GM13977 (cell line): ENCODE data around the gene ACSL1.
A peak's percentile ranks its signal among the peaks of the same experiment; 100 is the strongest.

ENCODE experiments used
- DNase-seq: peaks from one replicate; pipeline ENCODE4 v3.0.0; 2012; ENCODE audit warnings: low spot score
- in situ Hi-C: fragments of 300-500 bp; cut with MboI; formaldehyde crosslinking; loops from one replicate; pipeline ENCODE4 v1.12.0; 2022; ENCODE audit warnings: low sequenced_read_pairs, low pct_unique_long_range_greater_than_20kb, mixed read lengths, inconsistent platforms; ENCODE audit not compliant: unreplicated experiment
- TF ChIP-seq, protein P1 (sequence below): IDR thresholded peaks from 2 replicates; pipeline ENCODE4 v1.5.1; 2012; ENCODE audit warnings: mild to moderate bottlenecking, control low read depth; ENCODE audit not compliant: insufficient read depth; ENCODE audit errors: extremely low read depth, missing control alignments

The ACSL1 gene

DNA sequence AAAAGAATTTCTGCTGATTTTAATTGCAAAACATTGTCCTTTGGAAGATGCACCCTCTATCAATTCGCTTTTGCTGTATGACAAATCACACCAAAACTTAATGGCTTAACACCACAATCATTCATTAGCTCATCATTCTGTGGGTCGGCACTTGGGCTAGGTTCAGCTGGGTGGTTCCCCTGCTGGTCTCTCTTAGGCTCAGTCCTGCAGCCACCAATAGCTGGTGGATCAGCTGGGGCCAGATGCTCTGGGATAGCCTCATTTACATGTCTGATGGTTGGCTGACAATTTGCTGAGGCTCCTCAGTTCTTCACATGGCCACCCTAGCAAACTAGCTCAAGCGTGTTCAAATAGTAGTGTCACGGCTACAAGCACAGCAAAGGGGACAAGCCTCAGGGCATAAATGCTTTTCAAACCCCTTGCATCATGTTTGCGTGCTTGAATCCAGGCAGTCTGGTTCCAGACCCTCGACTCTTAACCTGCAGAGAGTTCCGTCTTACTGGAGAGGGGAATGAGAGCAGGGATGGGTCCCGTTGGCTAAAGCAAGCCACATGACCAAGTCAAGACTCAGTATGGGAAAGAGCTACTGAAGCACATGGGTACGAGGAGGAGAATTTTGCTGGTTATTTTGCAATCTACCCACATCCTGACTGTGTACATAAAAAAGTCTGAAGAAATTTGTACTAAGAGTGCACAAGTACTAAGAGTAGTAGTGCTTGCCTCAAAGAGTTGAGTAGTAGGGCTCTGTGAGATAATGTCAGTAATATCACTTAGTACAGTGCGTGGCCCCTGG lies 7.5 kb upstream of the ACSL1 start:
- TF ChIP-seq, protein P1, sequence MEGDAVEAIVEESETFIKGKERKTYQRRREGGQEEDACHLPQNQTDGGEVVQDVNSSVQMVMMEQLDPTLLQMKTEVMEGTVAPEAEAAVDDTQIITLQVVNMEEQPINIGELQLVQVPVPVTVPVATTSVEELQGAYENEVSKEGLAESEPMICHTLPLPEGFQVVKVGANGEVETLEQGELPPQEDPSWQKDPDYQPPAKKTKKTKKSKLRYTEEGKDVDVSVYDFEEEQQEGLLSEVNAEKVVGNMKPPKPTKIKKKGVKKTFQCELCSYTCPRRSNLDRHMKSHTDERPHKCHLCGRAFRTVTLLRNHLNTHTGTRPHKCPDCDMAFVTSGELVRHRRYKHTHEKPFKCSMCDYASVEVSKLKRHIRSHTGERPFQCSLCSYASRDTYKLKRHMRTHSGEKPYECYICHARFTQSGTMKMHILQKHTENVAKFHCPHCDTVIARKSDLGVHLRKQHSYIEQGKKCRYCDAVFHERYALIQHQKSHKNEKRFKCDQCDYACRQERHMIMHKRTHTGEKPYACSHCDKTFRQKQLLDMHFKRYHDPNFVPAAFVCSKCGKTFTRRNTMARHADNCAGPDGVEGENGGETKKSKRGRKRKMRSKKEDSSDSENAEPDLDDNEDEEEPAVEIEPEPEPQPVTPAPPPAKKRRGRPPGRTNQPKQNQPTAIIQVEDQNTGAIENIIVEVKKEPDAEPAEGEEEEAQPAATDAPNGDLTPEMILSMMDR, result no peak
- in situ Hi-C loops, result no loop called here
- no peak for DNase-seq

DNA sequence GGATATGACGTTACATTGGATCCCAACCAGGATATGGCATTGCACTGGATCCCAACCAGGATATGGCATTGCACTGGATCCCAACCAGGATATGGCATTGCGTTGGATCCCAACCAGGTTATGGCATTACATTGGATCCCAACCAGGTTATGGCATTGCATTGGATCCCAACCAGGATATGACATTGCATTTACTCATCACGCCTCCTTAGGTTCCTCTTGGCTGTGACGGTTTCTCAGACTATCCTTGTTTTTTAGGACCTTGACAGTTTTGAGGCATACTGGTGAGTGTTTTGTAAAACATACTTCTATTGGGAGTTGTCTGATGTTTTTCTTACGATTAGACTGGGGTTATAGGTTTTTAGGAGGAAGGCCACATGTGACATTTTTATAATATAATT lies 5.4 kb upstream of the ACSL1 start:
- TF ChIP-seq, protein P1, result no peak
- in situ Hi-C loops, result no loop called here

DNA sequence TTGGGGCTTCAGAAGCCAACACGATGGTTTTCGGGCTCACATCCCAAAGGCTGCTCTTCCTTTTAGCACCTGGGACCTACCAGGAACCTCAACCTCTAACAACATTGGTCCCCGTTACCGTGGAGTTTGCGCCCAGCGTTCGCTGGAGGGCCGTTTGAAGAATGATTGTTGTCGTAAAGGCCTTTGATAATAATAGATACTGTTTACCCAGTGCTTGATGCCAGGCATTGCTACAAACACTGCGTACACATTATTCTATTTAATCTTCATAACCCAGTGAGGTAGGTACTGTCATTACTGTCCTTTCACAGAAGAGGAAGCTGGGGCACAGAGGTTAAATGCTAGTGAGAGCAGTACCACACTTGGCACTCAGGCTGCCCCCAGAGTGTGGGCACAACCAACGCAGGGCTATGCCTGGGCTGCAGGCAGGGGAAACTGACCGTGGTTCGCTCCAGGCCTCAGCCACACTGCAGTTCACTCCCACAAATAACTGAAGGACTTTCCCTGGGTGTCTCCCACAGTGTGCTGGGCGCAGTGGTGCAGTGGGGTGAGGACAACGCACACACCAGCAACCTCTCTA lies 1.0 kb upstream of the ACSL1 start:
- DNase-seq, result no peak
- in situ Hi-C loops, result no loop called here
- TF ChIP-seq, protein P1, result no peak

More for the DNA sequence above, 5.4 kb upstream of the ACSL1 start:
- no peak for DNase-seq

DNA sequence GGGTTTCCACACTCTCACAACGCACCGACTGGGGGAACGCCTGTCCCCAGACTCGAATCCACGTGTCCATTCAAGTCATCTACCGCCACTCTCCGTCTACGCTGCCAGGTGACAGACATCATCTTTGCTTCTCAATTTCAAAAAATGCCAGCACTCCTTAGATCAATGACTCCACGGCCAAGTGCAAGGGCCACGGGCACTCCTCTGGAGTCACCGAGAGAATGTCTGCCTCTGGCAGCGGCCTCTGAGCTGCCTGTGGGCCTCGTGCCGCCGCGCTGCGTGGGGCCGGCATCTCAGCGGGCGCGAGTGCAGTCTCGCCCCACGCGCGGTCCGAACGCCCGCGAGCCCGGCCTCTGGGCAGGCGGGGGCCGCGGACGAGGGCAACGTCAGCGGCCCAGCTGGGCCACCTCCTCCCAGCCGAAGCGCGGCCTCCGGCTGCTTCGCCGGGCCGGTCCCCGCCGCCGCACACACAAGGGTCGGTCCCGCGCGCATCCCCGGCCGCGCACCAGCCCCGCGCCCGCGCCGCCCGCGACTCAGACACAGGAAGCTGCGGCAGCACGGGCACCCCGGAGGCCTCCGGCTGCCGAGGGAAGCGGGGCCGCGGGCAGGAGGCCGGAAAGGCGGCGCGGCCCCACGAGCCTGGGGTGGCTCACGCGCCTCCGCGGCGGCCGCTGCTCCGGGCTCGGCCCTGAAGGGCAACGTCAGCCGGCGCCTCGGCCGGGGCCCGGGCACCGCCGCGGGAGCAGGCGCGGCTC lies 450 bp downstream of the ACSL1 start:
- TF ChIP-seq, protein P1, result no peak
- peak; percentile 58 for DNase-seq
- in situ Hi-C loops, result no loop called here

DNA sequence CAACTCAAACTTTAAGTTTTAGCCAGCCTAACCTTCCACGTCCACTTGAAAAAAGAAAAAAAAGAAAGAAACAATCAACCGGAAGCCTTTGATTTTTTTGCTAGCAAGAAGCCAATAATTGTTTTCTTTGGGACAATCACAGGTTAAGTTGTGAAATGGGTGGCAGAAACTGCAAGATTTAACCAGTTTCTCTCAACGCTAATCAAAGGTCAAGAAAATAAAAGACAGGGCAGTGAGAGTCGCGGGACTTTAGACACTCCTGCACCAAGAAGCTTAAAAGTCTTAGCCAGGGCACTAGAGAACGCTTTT lies 1.0 kb downstream of the ACSL1 start:
- no peak for DNase-seq
- TF ChIP-seq, protein P1, result no peak
- in situ Hi-C loops, result no loop called here

DNA sequence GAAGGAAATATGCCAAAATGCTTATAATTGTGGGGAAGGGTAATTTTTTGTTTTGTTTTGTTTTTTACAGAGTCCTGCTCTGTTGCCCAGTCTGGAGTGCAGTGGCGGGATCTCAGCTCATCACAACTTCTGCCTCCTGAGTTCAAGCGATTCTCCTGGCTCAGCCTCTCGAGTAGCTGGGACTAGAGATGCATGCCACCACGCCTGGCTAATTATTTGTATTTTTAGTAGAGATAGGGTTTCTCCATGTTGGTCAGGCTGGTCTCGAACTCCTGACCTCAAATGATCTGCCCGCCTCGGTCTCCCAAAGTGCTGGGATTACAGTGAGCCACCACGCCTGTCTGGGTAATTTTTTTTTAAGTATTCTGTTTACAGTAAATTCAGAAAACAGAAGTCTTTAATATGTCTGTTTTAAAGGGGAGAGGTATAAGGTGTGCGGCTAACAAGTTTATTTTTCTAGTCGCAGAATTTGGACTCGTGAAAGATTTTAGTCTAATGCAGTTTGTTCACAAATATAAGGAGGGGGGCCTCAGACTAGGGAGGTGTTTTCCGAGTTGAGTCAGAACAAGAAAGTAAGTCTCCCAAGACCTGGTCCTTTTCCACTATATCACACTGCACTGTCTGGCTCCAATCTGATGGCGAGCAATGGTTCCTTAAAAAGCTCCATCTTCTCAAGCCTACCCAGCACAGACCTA lies 1.5 kb downstream of the ACSL1 start:
- DNase-seq, result peak; percentile 60
- TF ChIP-seq, protein P1, result no peak
- in situ Hi-C loops, result no loop called here
